GM19023 (cell line): ENCODE measurements around the gene DIP2C.
"Not testable (repeated sequence)": the region's sequence is repeated elsewhere in the genome, so short reads cannot be mapped to it uniquely, and the experiment has no call there.

ENCODE experiments used
- ATAC-seq: cut with Tn5 transposase; IDR thresholded peaks from one replicate; pipeline ENCODE4 v1.9.1; 2021; ENCODE audit warnings: mild to moderate bottlenecking, moderate library complexity; ENCODE audit not compliant: unreplicated experiment

DIP2C gene

DNA sequence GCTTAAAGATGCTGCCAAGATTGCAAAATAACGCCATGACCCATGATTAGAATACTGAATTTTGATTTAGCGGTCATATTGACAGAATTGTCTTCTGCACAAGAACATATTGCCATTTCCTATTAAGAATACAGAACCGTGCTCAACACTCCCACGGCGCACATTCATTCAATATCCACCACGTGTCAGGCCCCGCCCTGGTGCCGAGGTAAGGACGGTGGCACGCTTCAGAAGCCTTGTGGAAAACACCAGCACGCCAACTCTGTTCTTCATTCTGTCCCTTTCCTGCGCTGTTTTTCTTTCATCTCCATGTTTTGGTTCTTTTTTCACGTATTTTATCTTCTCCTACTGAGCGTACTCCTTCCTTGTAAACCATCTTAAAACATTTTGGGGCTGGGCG lies 364.9 kb downstream of the DIP2C start:
- no peak for ATAC-seq

GRCh38 chr10:323651-324293 lies 365.7 kb downstream of the DIP2C start:
- ATAC-seq = peak; percentile 94

- ATAC-seq = not testable (repeated sequence)
Measured at GRCh38 chr10:323046-323445, 366.4 kb downstream of the DIP2C start.

GRCh38 chr10:320771-321170 lies 368.7 kb downstream of the DIP2C start:
- ATAC-seq = no peak

DNA sequence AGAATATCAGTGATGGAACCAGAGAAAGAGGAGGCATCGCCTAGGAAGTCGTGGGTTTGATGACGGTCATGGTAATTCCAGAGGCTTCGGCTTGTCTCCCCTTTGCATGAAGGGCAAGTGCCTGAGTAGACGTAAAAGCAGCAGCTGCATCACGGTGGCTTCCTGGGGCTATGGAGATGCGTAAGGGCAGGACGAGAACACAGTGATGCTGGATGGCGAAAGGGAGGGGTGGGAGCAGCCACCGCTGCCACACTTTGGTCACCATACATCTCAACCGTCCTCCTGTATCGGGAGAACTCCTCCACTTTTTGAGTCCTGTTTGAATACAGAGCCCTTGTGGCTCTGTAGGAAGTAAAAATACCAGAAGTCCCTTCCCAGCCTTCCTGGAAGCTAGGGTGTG lies 371.5 kb downstream of the DIP2C start:
- ATAC-seq = no peak

GRCh38 chr10:317271-317769 lies 372.1 kb downstream of the DIP2C start:
- peak; percentile 97 for ATAC-seq

DNA sequence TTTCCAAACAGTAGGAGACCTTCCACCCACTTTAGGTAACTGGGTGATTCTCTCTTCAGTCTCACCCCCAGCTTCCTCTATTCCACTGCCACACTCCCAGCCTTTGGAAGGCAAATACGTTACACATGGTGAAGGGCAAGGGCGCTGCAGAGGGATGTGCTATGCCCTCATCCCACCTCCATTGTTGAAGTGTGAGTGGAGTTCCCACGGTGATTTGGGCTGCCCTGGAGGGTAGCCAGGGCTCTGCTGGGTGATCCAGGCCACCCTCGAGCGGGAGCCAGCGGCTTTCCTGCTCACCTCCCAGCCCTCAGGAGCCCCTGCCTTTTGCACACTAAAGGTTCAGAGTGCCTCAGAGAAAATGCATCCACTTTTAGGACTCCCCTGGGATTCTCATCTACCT lies 373.1 kb downstream of the DIP2C start:
- ATAC-seq = no peak

- ATAC-seq = no peak
Measured at GRCh38 chr10:314871-315270, 374.6 kb downstream of the DIP2C start.

GRCh38 chr10:314381-314780 lies 375.1 kb downstream of the DIP2C start:
- ATAC-seq = no peak

- no peak for ATAC-seq
Measured at GRCh38 chr10:311901-312665, 377.4 kb downstream of the DIP2C start.

DNA sequence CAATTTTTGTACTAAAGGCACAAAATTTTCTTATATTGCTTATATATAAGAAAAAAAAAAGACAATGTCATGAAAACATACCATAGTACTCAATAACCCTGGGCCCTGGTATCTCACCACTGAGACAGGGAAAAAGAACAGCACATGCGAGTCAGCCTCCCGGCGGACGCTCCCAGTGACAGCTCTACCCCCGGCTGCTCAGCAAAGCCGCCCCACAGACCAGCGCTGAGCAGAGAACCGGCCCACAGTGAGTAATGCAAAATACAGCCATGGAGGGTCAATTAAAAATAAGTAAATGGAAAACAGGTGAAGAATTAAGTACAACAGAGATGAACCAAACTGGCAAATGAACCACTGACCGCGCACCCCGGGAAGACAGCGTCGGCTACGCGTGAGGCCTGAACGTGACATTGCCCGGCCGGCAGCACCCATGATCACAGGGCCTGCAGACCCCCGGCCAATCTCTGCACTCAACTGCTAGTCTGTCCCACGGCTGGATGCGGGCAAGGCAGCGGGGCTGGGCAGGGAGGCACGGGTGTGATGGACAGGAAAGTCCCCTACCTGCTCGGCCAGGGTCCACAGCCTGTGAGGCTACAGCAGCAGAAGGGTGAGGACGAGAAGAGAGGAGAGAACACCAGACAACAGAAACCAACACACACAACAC lies 378.4 kb downstream of the DIP2C start:
- no peak for ATAC-seq

- ATAC-seq = no peak
Measured at GRCh38 chr10:310371-310770, 379.1 kb downstream of the DIP2C start.

DNA sequence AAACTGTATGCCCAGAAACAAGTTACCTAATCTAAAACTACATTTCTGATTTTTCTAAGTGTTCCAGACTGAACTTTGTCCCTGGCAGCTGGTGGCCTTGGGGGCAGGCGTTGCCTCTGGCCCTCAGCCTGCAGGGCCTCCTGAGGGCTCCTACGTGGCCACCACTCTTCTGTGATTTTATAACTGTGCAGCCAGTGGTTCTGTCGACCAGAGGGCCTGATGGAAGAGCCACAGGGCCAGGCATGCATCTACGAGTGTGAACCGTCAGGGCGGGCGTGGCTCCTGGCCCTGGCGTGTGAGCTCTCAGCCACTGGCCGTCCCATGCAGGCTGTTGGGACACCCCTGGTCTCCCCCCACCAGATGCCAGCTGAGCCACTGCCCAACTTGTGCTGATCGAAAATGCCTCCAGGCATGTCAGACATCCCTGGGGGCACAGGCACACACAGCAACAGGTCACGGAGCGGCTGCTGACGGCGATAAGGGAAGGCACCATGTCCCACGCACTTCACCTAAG lies 380.8 kb downstream of the DIP2C start:
- no peak for ATAC-seq

DNA sequence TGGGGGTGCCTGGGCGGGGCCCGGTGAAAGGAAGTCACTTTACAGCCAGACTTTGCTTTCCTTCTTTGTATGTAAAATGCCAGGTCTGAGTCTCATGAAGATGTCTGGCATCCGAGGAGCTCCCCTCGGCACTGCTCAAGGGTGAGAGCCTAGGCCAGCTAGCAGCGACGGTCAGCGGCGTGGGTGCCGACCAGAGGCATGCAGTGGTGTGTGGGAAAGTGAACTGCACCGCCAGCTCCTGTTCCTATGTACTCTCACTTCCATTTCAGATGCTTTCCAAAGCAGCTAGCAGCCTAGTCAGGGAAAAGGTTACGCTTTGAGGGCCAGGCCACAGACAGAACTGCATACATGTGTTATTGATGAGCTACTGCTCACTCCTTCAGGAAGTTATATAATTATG lies 381.4 kb downstream of the DIP2C start:
- ATAC-seq = no peak

GRCh38 chr10:307659-308058 lies 381.8 kb downstream of the DIP2C start:
- no peak for ATAC-seq

GRCh38 chr10:306675-307185 lies 382.7 kb downstream of the DIP2C start:
- ATAC-seq = no peak

DNA sequence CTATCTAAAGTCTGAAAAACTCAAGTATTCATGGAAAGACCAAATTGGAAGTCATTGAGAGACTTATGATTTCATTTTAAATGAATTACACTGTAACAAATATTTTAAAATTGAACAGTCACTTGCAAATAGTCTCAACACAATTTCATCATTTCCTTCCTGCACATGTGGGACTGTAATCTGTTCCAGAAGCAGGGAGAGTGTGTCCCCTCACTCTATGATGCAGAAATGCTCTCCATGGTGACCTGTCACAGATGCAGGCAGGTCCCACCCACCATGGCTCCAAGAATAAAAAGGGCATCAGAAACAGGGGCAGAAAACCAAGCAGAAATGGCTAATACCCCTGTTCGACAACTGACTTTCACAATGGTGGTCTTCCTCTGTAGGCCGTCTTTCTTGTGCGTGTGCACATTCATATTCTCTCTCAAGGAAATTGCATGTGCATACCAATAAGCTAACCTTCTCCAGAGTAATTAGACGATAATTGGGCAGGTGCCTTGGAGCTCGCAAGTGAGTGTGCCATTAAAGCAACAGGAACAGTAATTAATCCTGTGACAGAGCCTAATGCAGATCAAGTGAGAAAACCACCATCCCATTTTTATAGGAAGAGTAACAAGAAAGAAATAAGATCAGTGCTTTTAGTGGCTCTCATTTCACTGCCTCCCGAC lies 383.3 kb downstream of the DIP2C start:
- no peak for ATAC-seq

- ATAC-seq = no peak
Measured at GRCh38 chr10:305034-305433, 384.4 kb downstream of the DIP2C start.

- ATAC-seq = no peak
Measured at GRCh38 chr10:301536-301935, 387.9 kb downstream of the DIP2C start.

DNA sequence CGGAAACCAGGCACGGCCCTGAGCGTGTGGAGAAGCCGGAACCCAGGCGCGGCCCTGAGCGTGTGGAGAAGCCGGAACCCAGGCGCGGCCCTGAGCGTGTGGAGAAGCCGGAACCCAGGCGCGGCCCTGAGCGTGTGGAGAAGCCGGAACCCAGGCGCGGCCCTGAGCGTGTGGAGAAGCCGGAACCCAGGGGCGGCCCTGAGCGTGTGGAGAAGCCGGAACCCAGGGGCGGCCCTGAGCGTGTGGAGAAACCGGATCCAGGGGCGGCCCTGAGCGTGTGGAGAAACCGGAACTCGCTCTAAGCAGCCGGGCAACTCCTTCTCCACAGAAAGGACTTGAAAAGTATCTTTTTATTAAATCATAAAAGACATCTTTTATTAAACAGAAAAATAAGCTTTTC lies 388.9 kb downstream of the DIP2C start:
- not testable (repeated sequence) for ATAC-seq

DNA sequence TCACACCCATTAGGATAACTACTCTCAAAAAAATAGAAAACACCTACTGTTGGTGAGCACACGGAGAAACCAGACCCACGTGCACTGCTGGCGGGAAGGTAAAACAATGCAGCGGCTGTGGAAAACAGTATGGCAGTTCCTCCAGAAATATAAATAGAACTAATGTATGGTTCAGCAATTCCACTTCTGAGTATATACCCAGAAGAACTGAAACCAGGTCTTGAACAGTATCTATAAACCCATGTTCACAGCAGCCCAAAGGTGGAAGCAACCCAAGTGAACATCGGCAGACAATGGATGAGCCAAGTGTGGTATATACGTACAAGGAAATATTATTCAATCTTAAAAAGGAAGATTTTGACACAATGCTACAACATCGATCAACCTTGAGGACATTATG lies 389.5 kb downstream of the DIP2C start:
- ATAC-seq = no peak
